Duodenal mucosa (tissue), 2 donors: Measurements from ENCODE around the gene INSC.

Source experiments
- H3K27ac ChIP-seq: one replicate; pipeline ENCODE4 v1.7.0; 2013; ENCODE audit warnings: low read depth, low read length
- H3K27me3 ChIP-seq, 2 donors: one replicate each; pipeline ENCODE4 v1.7.0; 2013; ENCODE audit warnings: low read length in 2 of 2, control low read depth in 1 of 2; ENCODE audit not compliant: insufficient read depth in 2 of 2, control insufficient read depth in 1 of 2
- H3K36me3 ChIP-seq, 2 donors: one replicate each; pipeline ENCODE4 v1.7.0; 2013; ENCODE audit warnings: low read length in 2 of 2, control low read depth in 1 of 2; ENCODE audit not compliant: insufficient read depth in 2 of 2, control insufficient read depth in 1 of 2
- H3K4me1 ChIP-seq, 2 donors: one replicate each; pipeline ENCODE4 v1.7.0; 2013; ENCODE audit warnings: low read length in 2 of 2, control low read depth in 1 of 2; ENCODE audit not compliant: insufficient read depth in 2 of 2, control insufficient read depth in 1 of 2
- H3K4me3 ChIP-seq, 2 donors: one replicate each; pipeline ENCODE4 v1.7.0; 2013; ENCODE audit warnings: low read length in 2 of 2, low read depth in 1 of 2
- H3K9ac ChIP-seq, 2 donors: one replicate each; pipeline ENCODE4 v1.7.0; 2013; ENCODE audit warnings: low read length in 2 of 2, low read depth in 1 of 2
- H3K9me3 ChIP-seq, 2 donors: one replicate each; pipeline ENCODE4 v1.7.0; 2013; ENCODE audit warnings: low read length in 2 of 2, control low read depth in 1 of 2; ENCODE audit not compliant: control insufficient read depth in 1 of 2

Gene INSC

DNA sequence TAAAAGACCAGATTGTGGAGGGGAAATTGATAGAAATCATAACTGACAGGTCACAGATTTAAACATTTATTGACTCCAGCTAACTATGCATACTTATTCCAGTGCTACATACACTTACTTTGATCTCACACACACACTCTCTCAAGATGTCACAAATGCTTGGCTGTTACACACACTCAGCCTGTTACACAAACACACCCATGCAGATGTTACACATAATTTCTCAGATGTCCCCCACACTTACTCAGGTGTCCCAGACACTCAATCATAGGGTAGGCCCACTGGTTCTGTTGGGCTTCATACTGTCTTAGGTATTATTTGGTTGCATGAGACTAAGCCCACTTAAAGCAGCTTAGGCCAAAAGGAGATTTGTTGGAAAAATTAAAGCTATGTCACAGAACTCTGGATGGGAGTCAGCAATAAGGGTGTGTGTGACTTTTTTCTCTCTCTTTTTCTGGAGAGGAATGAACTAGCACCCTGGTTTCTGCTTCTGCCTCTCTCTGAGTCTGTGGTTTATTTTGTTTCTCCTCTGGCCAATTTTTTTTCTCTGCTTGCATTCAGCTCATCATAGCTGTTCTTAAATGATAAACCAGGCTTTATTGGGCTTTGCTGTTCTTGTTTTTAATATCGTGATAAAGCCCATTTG lies 179.4 kb downstream of the INSC start:
- Histone ChIP-seq H3K4me1 (no peaks in the 10 kb centered on the region), H3K36me3 (no peaks in the 10 kb centered on the region), H3K4me3 (no peak overlapping the region), H3K9ac (no peak overlapping the region), H3K27me3 (no peaks in the 10 kb centered on the region), H3K9me3 (no peaks in the 10 kb centered on the region), H3K27ac (no peak overlapping the region)

DNA sequence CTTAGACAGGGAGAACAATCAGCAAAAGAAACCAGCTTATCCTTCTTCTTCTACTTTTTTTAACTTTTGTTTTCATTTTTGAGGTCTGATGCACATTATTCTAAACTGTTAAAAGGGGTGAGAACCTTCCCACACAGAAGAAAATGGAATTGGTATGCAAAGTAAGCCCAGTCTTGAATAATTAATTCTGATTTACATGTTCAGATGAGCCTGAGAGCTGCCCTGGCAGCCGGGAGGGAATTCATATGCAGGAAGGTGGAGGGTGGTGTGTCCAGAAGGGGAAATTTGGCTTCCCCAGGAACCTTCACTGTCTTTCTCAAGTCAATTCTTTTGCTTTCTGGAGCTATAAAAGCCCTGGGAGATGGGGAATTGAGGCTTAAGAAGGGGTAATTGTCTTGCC lies 181.0 kb downstream of the INSC start:
- H3K4me3 ChIP-seq, result no peak overlapping the region
- H3K27ac ChIP-seq, result no peak overlapping the region
- H3K9me3 ChIP-seq, result no peaks in the 10 kb centered on the region
- no peaks in the 10 kb centered on the region for H3K27me3 ChIP-seq
- no peak overlapping the region for H3K9ac ChIP-seq
- no peaks in the 10 kb centered on the region for H3K36me3 ChIP-seq
- H3K4me1 ChIP-seq, result no peaks in the 10 kb centered on the region
